ENCODE results near the gene SCAF1. TPM values are rescaled to one million over a fixed set of nuclear protein-coding genes. Genes with fewer than 3 reads are reported as not detected.

The SCAF1 gene
- total RNA-seq, 1 experiment from 2014 or later = 46.8 TPM

GRCh38 chr19:49643466-49643865 lies 1.5 kb downstream of the SCAF1 start:
- H3K9ac ChIP-seq (ENCODE audit: low read length) = peak overlapping the region; percentile 100; the same call in 1 of the 2 replicates
- no peak overlapping the region for H3K27ac ChIP-seq (ENCODE audit: low read length)
- H2AFZ ChIP-seq (ENCODE audit: low read length) = no peak overlapping the region
- peaks cover 11% of the 10 kb centered on the region; the same call in 1 of the 2 replicates for H3K36me3 ChIP-seq (ENCODE audit: low read depth, low read length)
- intact Hi-C loops (cut with micrococcal nuclease) = no loop called here
- H3K4me3 ChIP-seq (ENCODE audit: low read length) = peak overlapping the region; percentile 98
- no peak for ATAC-seq
- no peak for TF ChIP-seq EZH2phosphoT487 (IDR thresholded peaks at IDR 0.05; ENCODE audit: borderline replicate concordance, low read length)
- TF ChIP-seq CTCF (conservative IDR thresholded peaks at IDR 0.05; ENCODE audit: low read depth, low read length) = no peak
- no peak for TF ChIP-seq EZH2 (IDR thresholded peaks at IDR 0.05; ENCODE audit: low read length, unreplicated experiment)
- H3K9me2 ChIP-seq (replicated peaks; ENCODE audit: low read length) = no peaks in the 10 kb centered on the region
- DNase-seq = no peak
- POLR2A ChIA-PET (ENCODE audit: unreplicated experiment) = no interaction called here
- H4K20me1 ChIP-seq (ENCODE audit: low read length) = no peaks in the 10 kb centered on the region
- H3K4me1 ChIP-seq (ENCODE audit: insufficient read depth, low read length) = peaks cover 42% of the 10 kb centered on the region
- peaks cover 70% of the 10 kb centered on the region for H3K79me2 ChIP-seq (ENCODE audit: low read length)
- CTCF ChIA-PET = no interaction called here
- no peaks in the 10 kb centered on the region for H3K9me3 ChIP-seq (ENCODE audit: low read length)
- H3F3A ChIP-seq (ENCODE audit: low read length, unreplicated experiment) = peaks cover 3% of the 10 kb centered on the region
- no peaks in the 10 kb centered on the region for H3K27me3 ChIP-seq (ENCODE audit: low read length)
- peak overlapping the region; percentile 96 for H3K4me2 ChIP-seq (ENCODE audit: low read length)
- no TSS peak for BruUV-seq (replicated peaks)

- peaks cover 3% of the 10 kb centered on the region for H3F3A ChIP-seq (ENCODE audit: low read length, unreplicated experiment)
Measured at GRCh38 chr19:49645592-49645991, 3.6 kb downstream of the SCAF1 start.

More at GRCh38 chr19:49645592-49645991, 3.6 kb downstream of the SCAF1 start:
- Histone ChIP-seq H3K79me2 (ENCODE audit: low read length) (peaks cover 84% of the 10 kb centered on the region), H2AFZ (ENCODE audit: low read length) (no peak overlapping the region), H3K4me2 (ENCODE audit: low read length) (no peak overlapping the region), H3K9me2 (replicated peaks; ENCODE audit: low read length) (no peaks in the 10 kb centered on the region), H3K9ac (ENCODE audit: low read length) (no peak overlapping the region), H3K27me3 (ENCODE audit: low read length) (no peaks in the 10 kb centered on the region), H3K4me3 (ENCODE audit: low read length) (no peak overlapping the region), H3K4me1 (ENCODE audit: insufficient read depth, low read length) (peaks cover 29% of the 10 kb centered on the region), H3K27ac (ENCODE audit: low read length) (no peak overlapping the region), H4K20me1 (ENCODE audit: low read length) (no peaks in the 10 kb centered on the region), H3K9me3 (ENCODE audit: low read length) (no peaks in the 10 kb centered on the region), H3K36me3 (ENCODE audit: low read depth, low read length) (peaks cover 20% of the 10 kb centered on the region; the same call in 1 of the 2 replicates)
- intact Hi-C loops (cut with micrococcal nuclease) = no loop called here
- BruUV-seq (replicated peaks) = no TSS peak
- ATAC-seq = no peak
- TF ChIP-seq CTCF (conservative IDR thresholded peaks at IDR 0.05; ENCODE audit: low read depth, low read length) (no peak), EZH2phosphoT487 (IDR thresholded peaks at IDR 0.05; ENCODE audit: borderline replicate concordance, low read length) (no peak), EZH2 (IDR thresholded peaks at IDR 0.05; ENCODE audit: low read length, unreplicated experiment) (no peak)
- ChIA-PET CTCF (no interaction called here), POLR2A (ENCODE audit: unreplicated experiment) (no interaction called here)
- no peak for DNase-seq

Measured in PC-3 (cell line).